Measurements from ENCODE around the gene HADHB. TPM values are rescaled to one million over a fixed set of nuclear protein-coding genes. Genes with fewer than 3 reads are reported as not detected.

The HADHB gene
- total RNA-seq, 1 experiment from 2014 or later = 72.7 TPM

- H3K4me1 ChIP-seq (replicated peaks; ENCODE audit: insufficient read depth) = peaks cover 21% of the 10 kb centered on the region
- no peak for DNase-seq
- ChIA-PET CTCF (no interaction called here), POLR2A (ENCODE audit: unreplicated experiment) (no interaction called here)
- no peaks in the 10 kb centered on the region for H3K79me2 ChIP-seq (ENCODE audit: low read depth)
- TF ChIP-seq CTCF (conservative IDR thresholded peaks at IDR 0.05) = no peak
- TF ChIP-seq EZH2 (IDR thresholded peaks at IDR 0.05; ENCODE audit: low read depth) = no peak
- H2AFZ ChIP-seq = no peak overlapping the region
- peaks cover 16% of the 10 kb centered on the region; the same call in 1 of the 2 replicates for H3F3A ChIP-seq (ENCODE audit: insufficient read depth, low read depth)
- no peak overlapping the region for H3K27ac ChIP-seq
- intact Hi-C loops (cut with micrococcal nuclease; ENCODE audit: unreplicated experiment) = no loop called here
- no TSS peak for BruUV-seq (replicated peaks)
- H3K9me3 ChIP-seq (ENCODE audit: insufficient read depth, low read depth) = no peaks in the 10 kb centered on the region
- H3K9me2 ChIP-seq (ENCODE audit: insufficient read depth) = no peaks in the 10 kb centered on the region
- no peaks in the 10 kb centered on the region for H3K36me3 ChIP-seq (ENCODE audit: low read depth)
- H4K20me1 ChIP-seq (ENCODE audit: insufficient read depth) = no peaks in the 10 kb centered on the region
- H3K4me2 ChIP-seq = no peak overlapping the region
- no peaks in the 10 kb centered on the region for H3K27me3 ChIP-seq (ENCODE audit: insufficient read depth, low read depth)
- no peak overlapping the region for H3K4me3 ChIP-seq
Measured at GRCh38 chr2:26270373-26270772, 25.6 kb downstream of the HADHB start.

- Histone ChIP-seq H2AFZ (no peak overlapping the region), H3K9me3 (ENCODE audit: insufficient read depth, low read depth) (no peaks in the 10 kb centered on the region), H3F3A (ENCODE audit: insufficient read depth, low read depth) (peaks cover 16% of the 10 kb centered on the region; the same call in 1 of the 2 replicates), H4K20me1 (ENCODE audit: insufficient read depth) (no peaks in the 10 kb centered on the region), H3K9me2 (ENCODE audit: insufficient read depth) (no peaks in the 10 kb centered on the region), H3K36me3 (ENCODE audit: low read depth) (0 out of 2 replicates have a peak, but pooled peaks cover 13% of the 10 kb centered on the region), H3K27me3 (ENCODE audit: insufficient read depth, low read depth) (no peaks in the 10 kb centered on the region), H3K4me1 (replicated peaks; ENCODE audit: insufficient read depth) (peaks cover 21% of the 10 kb centered on the region), H3K27ac (peak overlapping the region; percentile 73), H3K4me3 (0 out of 2 replicates have a peak overlapping the region, but pooled peaks have one; percentile 3), H3K4me2 (peak overlapping the region; percentile 47), H3K79me2 (ENCODE audit: low read depth) (no peaks in the 10 kb centered on the region)
- TF ChIP-seq CTCF (conservative IDR thresholded peaks at IDR 0.05) (no peak), EZH2 (IDR thresholded peaks at IDR 0.05; ENCODE audit: low read depth) (no peak)
- ChIA-PET POLR2A (ENCODE audit: unreplicated experiment) (no interaction called here), CTCF (no interaction called here)
- intact Hi-C loops (cut with micrococcal nuclease; ENCODE audit: unreplicated experiment) = no loop called here
- no TSS peak for BruUV-seq (replicated peaks)
- no peak for DNase-seq
Measured at GRCh38 chr2:26273501-26273900, 28.8 kb downstream of the HADHB start.

- no peak overlapping the region for H2AFZ ChIP-seq
- H3K9me3 ChIP-seq (ENCODE audit: insufficient read depth, low read depth) = no peaks in the 10 kb centered on the region
- intact Hi-C loops (cut with micrococcal nuclease; ENCODE audit: unreplicated experiment) = no loop called here
- TF ChIP-seq CTCF (conservative IDR thresholded peaks at IDR 0.05) (no peak), EZH2 (IDR thresholded peaks at IDR 0.05; ENCODE audit: low read depth) (no peak)
- peak overlapping the region; percentile 47 for H3K4me2 ChIP-seq
- no peaks in the 10 kb centered on the region for H3K27me3 ChIP-seq (ENCODE audit: insufficient read depth, low read depth)
- H4K20me1 ChIP-seq (ENCODE audit: insufficient read depth) = no peaks in the 10 kb centered on the region
- DNase-seq = peak; percentile 25 to 71
- no peak overlapping the region for H3K4me3 ChIP-seq
- POLR2A ChIA-PET (ENCODE audit: unreplicated experiment) = no interaction called here
- H3F3A ChIP-seq (ENCODE audit: insufficient read depth, low read depth) = peaks cover 16% of the 10 kb centered on the region; the same call in 1 of the 2 replicates
- H3K9me2 ChIP-seq (ENCODE audit: insufficient read depth) = no peaks in the 10 kb centered on the region
- H3K4me1 ChIP-seq (replicated peaks; ENCODE audit: insufficient read depth) = peaks cover 21% of the 10 kb centered on the region
- no TSS peak for BruUV-seq (replicated peaks)
- peaks cover 17% of the 10 kb centered on the region; the same call in 1 of the 2 replicates for H3K36me3 ChIP-seq (ENCODE audit: low read depth)
- H3K27ac ChIP-seq = peak overlapping the region; percentile 73
- CTCF ChIA-PET = no interaction called here
- H3K79me2 ChIP-seq (ENCODE audit: low read depth) = no peaks in the 10 kb centered on the region
Measured at GRCh38 chr2:26274058-26274613, 29.4 kb downstream of the HADHB start.
